PC-9 (cell line): ENCODE data around the gene SMIM12. TPM values are rescaled to one million over a fixed set of nuclear protein-coding genes. Genes with fewer than 3 reads are reported as not detected.

Experiments used
- BruUV-seq: library from RNA; stranded (reverse); fragments of 400-500 nt; replicated peaks from 2 replicates; lab custom pipeline; 2021; lab: Mats Ljungman, UMichigan
- CTCF ChIA-PET: fragments of 300-600 bp; sonication (Branson Sonifier 250); formaldehyde crosslinking; loops from one replicate; lab custom pipeline; 2022; ENCODE audit warnings: antibody characterized with exemption; lab: Charles Lee
- POLR2A ChIA-PET: fragments of 300-600 bp; sonication (Branson Sonifier 250); formaldehyde crosslinking; loops from one replicate; lab custom pipeline; 2022; ENCODE audit warnings: antibody characterized with exemption; ENCODE audit not compliant: unreplicated experiment; lab: Charles Lee
- DNase-seq, 2 experiments: peaks; one replicate each; pipeline versions ENCODE4 v3.0.0 to v3.0.0-alpha.2; 2015 to 2022; ENCODE audit warnings: mixed read lengths in 1 of 2
- H2AFZ ChIP-seq: fragments of 200-600 bp; sonication (generic); 2 replicates; pipeline ENCODE4 v1.8.1; 2017; ENCODE audit warnings: antibody characterized with exemption
- H3F3A ChIP-seq: fragments of 200-600 bp; sonication (generic); 2 replicates; pipeline ENCODE4 v1.8.1; 2017; ENCODE audit warnings: antibody characterized with exemption, mild to moderate bottlenecking, low read depth; ENCODE audit not compliant: insufficient read depth
- H3K27ac ChIP-seq: fragments of 200-600 bp; sonication (generic); 2 replicates; pipeline ENCODE4 v1.6.1; 2016; ENCODE audit warnings: mixed run types
- H3K27me3 ChIP-seq: fragments of 200-600 bp; sonication (generic); 2 replicates; pipeline ENCODE4 v1.6.1; 2016; ENCODE audit warnings: low read depth, mixed run types; ENCODE audit not compliant: insufficient read depth
- H3K36me3 ChIP-seq: fragments of 200-600 bp; sonication (generic); 2 replicates; pipeline ENCODE4 v1.6.1; 2016; ENCODE audit warnings: low read depth, mixed run types
- H3K4me1 ChIP-seq: fragments of 200-600 bp; sonication (generic); replicated peaks from 2 replicates; pipeline ENCODE4 v1.6.1; 2016; ENCODE audit warnings: mixed run types; ENCODE audit not compliant: insufficient read depth
- H3K4me2 ChIP-seq: fragments of 200-600 bp; sonication (generic); 2 replicates; pipeline ENCODE4 v1.6.1; 2017; ENCODE audit warnings: mixed run types
- H3K4me3 ChIP-seq: fragments of 200-600 bp; sonication (generic); 2 replicates; pipeline ENCODE4 v1.6.1; 2016; ENCODE audit warnings: mixed run types
- H3K79me2 ChIP-seq: fragments of 200-600 bp; sonication (generic); 2 replicates; pipeline ENCODE4 v1.6.1; 2017; ENCODE audit warnings: low read depth, mixed run types
- H3K9me2 ChIP-seq: fragments of 200-600 bp; sonication (generic); 2 replicates; pipeline ENCODE4 v1.8.1; 2017; ENCODE audit warnings: mild to moderate bottlenecking; ENCODE audit not compliant: insufficient read depth
- H3K9me3 ChIP-seq: fragments of 200-600 bp; sonication (generic); 2 replicates; pipeline ENCODE4 v1.8.1; 2016; ENCODE audit warnings: low read depth; ENCODE audit not compliant: insufficient read depth
- H4K20me1 ChIP-seq: fragments of 200-600 bp; sonication (generic); 2 replicates; pipeline ENCODE4 v1.8.1; 2017; ENCODE audit not compliant: insufficient read depth
- EZH2 ChIP-seq: fragments of 200-600 bp; sonication (generic); IDR thresholded peaks from 2 replicates; pipeline ENCODE4 v1.8.0; 2017; ENCODE audit warnings: antibody characterized with exemption, low read depth
- intact Hi-C: fragments of 100-400 bp; cut with micrococcal nuclease; formaldehyde crosslinking; loops from one replicate; pipeline ENCODE4 v1.10.0; 2022; ENCODE audit not compliant: unreplicated experiment
- total RNA-seq: library from RNA; stranded (reverse); gene quantifications from 2 replicates; pipeline ENCODE4 v1.2.3, GENCODE V29; 2021
- TF ChIP-seq, protein P1 (sequence below): fragments of 200-600 bp; sonication (generic); conservative IDR thresholded peaks from 2 replicates; pipeline ENCODE4 v1.6.1; 2017; ENCODE audit warnings: mixed run types, antibody characterized with exemption, mild to moderate bottlenecking, moderate library complexity

Gene SMIM12
- total RNA-seq, 1 experiment from 2014 or later = 17.4 TPM

DNA sequence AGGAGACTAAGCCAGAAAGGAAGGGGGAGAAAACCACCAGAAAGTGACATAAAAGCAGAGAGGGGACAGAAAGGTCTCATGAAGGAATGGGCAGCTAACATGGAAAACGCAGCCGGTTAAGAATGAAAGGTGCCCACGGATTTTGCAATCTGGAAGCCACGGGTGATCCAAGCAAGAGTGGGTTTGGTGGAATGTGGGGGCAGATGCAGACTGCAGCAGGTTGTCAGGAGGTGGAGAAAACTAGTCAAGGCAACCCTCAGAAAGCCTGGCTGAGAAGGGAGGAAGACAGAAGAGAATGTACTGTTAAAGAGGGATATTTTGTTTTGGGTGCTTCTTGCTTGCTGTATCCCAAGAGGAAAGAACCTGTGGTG, 12.6 kb upstream of the SMIM12 start:
- ChIA-PET CTCF (interaction anchor here (0.6 kb wide), 1 partner anchor 1256 kb away, joined by 3 read pairs; no protein-coding TSS in a partner anchor), POLR2A (no interaction called here)
- intact Hi-C loops = no loop called here
- H3K36me3 ChIP-seq = no peaks in the 10 kb centered on the region
- no TSS peak for BruUV-seq
- H3K4me2 ChIP-seq = no peak overlapping the region
- H4K20me1 ChIP-seq = no peaks in the 10 kb centered on the region
- peaks cover 85% of the 10 kb centered on the region for H3K27me3 ChIP-seq
- no peak for DNase-seq
- no peak overlapping the region for H3K27ac ChIP-seq
- no peaks in the 10 kb centered on the region for H3K79me2 ChIP-seq
- no peaks in the 10 kb centered on the region for H3F3A ChIP-seq
- no peaks in the 10 kb centered on the region for H3K9me2 ChIP-seq
- H3K9me3 ChIP-seq = no peaks in the 10 kb centered on the region
- TF ChIP-seq, protein P1, sequence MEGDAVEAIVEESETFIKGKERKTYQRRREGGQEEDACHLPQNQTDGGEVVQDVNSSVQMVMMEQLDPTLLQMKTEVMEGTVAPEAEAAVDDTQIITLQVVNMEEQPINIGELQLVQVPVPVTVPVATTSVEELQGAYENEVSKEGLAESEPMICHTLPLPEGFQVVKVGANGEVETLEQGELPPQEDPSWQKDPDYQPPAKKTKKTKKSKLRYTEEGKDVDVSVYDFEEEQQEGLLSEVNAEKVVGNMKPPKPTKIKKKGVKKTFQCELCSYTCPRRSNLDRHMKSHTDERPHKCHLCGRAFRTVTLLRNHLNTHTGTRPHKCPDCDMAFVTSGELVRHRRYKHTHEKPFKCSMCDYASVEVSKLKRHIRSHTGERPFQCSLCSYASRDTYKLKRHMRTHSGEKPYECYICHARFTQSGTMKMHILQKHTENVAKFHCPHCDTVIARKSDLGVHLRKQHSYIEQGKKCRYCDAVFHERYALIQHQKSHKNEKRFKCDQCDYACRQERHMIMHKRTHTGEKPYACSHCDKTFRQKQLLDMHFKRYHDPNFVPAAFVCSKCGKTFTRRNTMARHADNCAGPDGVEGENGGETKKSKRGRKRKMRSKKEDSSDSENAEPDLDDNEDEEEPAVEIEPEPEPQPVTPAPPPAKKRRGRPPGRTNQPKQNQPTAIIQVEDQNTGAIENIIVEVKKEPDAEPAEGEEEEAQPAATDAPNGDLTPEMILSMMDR = no peak
- no peak for TF ChIP-seq EZH2
- H2AFZ ChIP-seq = no peak overlapping the region
- H3K4me1 ChIP-seq = no peaks in the 10 kb centered on the region
- H3K4me3 ChIP-seq = no peak overlapping the region

DNA sequence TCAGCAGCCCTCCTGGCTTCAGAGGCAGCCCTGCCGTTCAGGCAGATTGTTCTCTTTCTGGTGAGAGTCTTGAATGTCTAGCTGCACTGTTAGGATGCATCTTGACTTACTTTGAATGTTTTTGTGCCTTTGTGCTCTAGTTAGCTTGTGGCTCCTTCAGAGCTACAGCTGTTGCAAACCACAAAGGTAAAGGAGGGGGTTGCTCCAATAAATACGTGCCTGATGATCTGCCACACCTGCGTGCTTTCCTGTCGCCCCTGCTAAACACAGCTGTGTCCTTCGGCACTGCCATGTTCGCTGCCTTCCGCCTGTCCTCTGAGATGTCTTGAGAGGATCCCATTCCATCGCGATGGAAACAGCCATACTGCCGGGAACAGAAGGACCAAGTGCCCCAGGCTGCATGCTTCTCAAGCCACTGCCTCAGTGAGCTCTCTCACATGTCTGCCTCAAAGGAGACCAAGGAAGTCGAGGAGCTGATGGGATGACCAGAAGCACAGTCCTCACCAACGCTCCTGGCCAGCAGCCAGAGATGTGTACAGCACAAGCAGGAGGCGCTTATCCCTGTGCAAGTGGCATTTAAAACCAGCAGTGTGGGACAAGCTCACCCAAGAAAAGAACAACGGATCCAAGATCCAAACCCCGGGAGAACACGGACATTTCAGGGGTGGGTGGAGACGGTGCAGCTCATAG, 12.0 kb upstream of the SMIM12 start:
- ChIA-PET POLR2A (no interaction called here), CTCF (interaction anchor here (0.6 kb wide), 1 partner anchor 1256 kb away, joined by 3 read pairs; no protein-coding TSS in a partner anchor)
- Histone ChIP-seq H2AFZ (no peak overlapping the region), H3K4me2 (no peak overlapping the region), H3K4me1 (no peaks in the 10 kb centered on the region), H3K79me2 (no peaks in the 10 kb centered on the region), H3K27ac (no peak overlapping the region), H3F3A (no peaks in the 10 kb centered on the region), H3K27me3 (peaks cover 85% of the 10 kb centered on the region), H3K36me3 (no peaks in the 10 kb centered on the region), H4K20me1 (no peaks in the 10 kb centered on the region), H3K9me3 (no peaks in the 10 kb centered on the region), H3K4me3 (no peak overlapping the region), H3K9me2 (no peaks in the 10 kb centered on the region)
- DNase-seq = no peak
- no TSS peak for BruUV-seq
- TF ChIP-seq EZH2 = no peak
- TF ChIP-seq, protein P1 = no peak
- intact Hi-C loops = no loop called here

DNA sequence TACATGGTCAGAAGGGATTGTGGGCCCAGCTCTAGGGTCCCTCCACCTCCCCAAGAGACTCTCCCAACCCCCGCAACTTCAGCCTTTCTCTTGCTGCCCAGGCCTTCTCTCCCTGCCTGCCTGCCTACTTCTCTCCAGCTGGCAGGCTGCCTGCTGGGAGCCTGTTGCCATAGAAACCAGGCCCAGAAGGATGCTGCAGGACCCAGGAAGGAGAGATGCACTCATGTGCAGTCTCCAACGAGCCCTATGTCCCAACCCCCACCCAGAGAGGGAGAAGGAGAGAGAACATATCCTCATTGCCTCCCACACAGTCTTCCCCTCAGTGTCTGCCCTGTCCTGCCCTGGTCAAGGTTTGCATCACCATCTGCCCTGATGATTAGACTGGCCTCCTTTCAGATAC, 10.8 kb upstream of the SMIM12 start:
- BruUV-seq = no TSS peak
- TF ChIP-seq EZH2 = no peak
- TF ChIP-seq, protein P1 = no peak
- H3K9me2 ChIP-seq = no peaks in the 10 kb centered on the region
- H3K4me2 ChIP-seq = no peak overlapping the region
- H3K9me3 ChIP-seq = no peaks in the 10 kb centered on the region
- no peak overlapping the region for H2AFZ ChIP-seq
- no peaks in the 10 kb centered on the region for H3K36me3 ChIP-seq
- H3K4me1 ChIP-seq = no peaks in the 10 kb centered on the region
- H3K27me3 ChIP-seq = peaks cover 75% of the 10 kb centered on the region
- CTCF ChIA-PET = no interaction called here
- no peak overlapping the region for H3K27ac ChIP-seq
- no peaks in the 10 kb centered on the region for H3K79me2 ChIP-seq
- no peaks in the 10 kb centered on the region for H4K20me1 ChIP-seq
- intact Hi-C loops = no loop called here
- no peak overlapping the region for H3K4me3 ChIP-seq
- DNase-seq = no peak
- POLR2A ChIA-PET = no interaction called here
- H3F3A ChIP-seq = no peaks in the 10 kb centered on the region
